Measurements from ENCODE around the gene STUM. TPM values are rescaled to one million over a fixed set of nuclear protein-coding genes. Genes with fewer than 3 reads are reported as not detected.

STUM gene
- total and polyA plus RNA-seq, 8 donors: 0.15 to 2.1 (median 1.4) TPM

GRCh38 chr1:226580625-226581270 lies 32.2 kb downstream of the STUM start:
- intact Hi-C loops (cut with DNase I): no loop called here
- Histone ChIP-seq H3K27me3 (no peaks in the 10 kb centered on the region), H3K27ac (no peak overlapping the region)

GRCh38 chr1:226581650-226582330 lies 33.2 kb downstream of the STUM start:
- no peak for TF ChIP-seq CTCF (IDR thresholded peaks at IDR 0.05)
- intact Hi-C loops (cut with DNase I): no loop called here
- no peak for DNase-seq
- Histone ChIP-seq H3K27me3 (no peaks in the 10 kb centered on the region), H3K36me3 (no peaks in the 10 kb centered on the region), H3K27ac (no peak overlapping the region), H3K9me3 (no peaks in the 10 kb centered on the region), H3K4me1 (no peaks in the 10 kb centered on the region), H3K4me3 (no peak overlapping the region)
- no peak for ATAC-seq

More at GRCh38 chr1:226580625-226581270, 32.2 kb downstream of the STUM start:
- ATAC-seq: no peak
- no peak for DNase-seq
- Histone ChIP-seq H3K4me3 (no peak overlapping the region), H3K36me3 (no peaks in the 10 kb centered on the region), H3K4me1 (no peaks in the 10 kb centered on the region), H3K9me3 (no peaks in the 10 kb centered on the region)
- TF ChIP-seq CTCF (IDR thresholded peaks at IDR 0.05): no peak

- H3K36me3 ChIP-seq: no peaks in the 10 kb centered on the region
- no peaks in the 10 kb centered on the region for H3K4me1 ChIP-seq
- no peaks in the 10 kb centered on the region for H3K27me3 ChIP-seq
- no peaks in the 10 kb centered on the region for H3K9me3 ChIP-seq
- no peak overlapping the region for H3K27ac ChIP-seq
- no peak for DNase-seq
- no peak overlapping the region for H3K4me3 ChIP-seq
- no peak for ATAC-seq
- TF ChIP-seq CTCF (IDR thresholded peaks at IDR 0.05): no peak
- intact Hi-C loops (cut with DNase I): no loop called here
Observed at GRCh38 chr1:226582966-226583365, 34.4 kb downstream of the STUM start.

GRCh38 chr1:226584164-226584563 lies 35.6 kb downstream of the STUM start:
- intact Hi-C loops (cut with DNase I): no loop called here
- Histone ChIP-seq H3K4me1 (no peaks in the 10 kb centered on the region), H3K27ac (no peak overlapping the region), H3K4me3 (no peak overlapping the region), H3K9me3 (no peaks in the 10 kb centered on the region), H3K27me3 (no peaks in the 10 kb centered on the region), H3K36me3 (no peaks in the 10 kb centered on the region)
- TF ChIP-seq CTCF (IDR thresholded peaks at IDR 0.05): no peak
- ATAC-seq: no peak
- peak in 1 of 4 donors; percentile 26 for DNase-seq

GRCh38 chr1:226586116-226586515 lies 37.6 kb downstream of the STUM start:
- TF ChIP-seq CTCF (IDR thresholded peaks at IDR 0.05): no peak
- ATAC-seq (no peak), DNase-seq (no peak)
- no peak overlapping the region for H3K27ac ChIP-seq
- no peak overlapping the region for H3K4me3 ChIP-seq
- H3K9me3 ChIP-seq: no peaks in the 10 kb centered on the region
- no peaks in the 10 kb centered on the region for H3K4me1 ChIP-seq
- intact Hi-C loops (cut with DNase I): no loop called here
- no peaks in the 10 kb centered on the region for H3K36me3 ChIP-seq
- H3K27me3 ChIP-seq: no peaks in the 10 kb centered on the region

Measured in left lung (tissue), 10 donors.